Kidney (tissue), 14 donors: ENCODE results near the gene TBC1D24. TPM values are rescaled to one million over a fixed set of nuclear protein-coding genes. Genes with fewer than 3 reads are reported as not detected.
A peak's percentile ranks its signal among the peaks of the same experiment; 100 is the strongest.
"Not testable (repeated sequence)": the region's sequence is repeated elsewhere in the genome, so short reads cannot be mapped to it uniquely, and the experiment has no call there.

ENCODE experiments used
- DNase-seq, 5 donors: peaks; one replicate each; pipeline ENCODE4 v3.0.0-alpha.2; 2013 to 2020
- FAIRE-seq: peaks from 2 replicates; lab custom pipeline; 2012; peaks lifted over from hg19 to GRCh38; lab: Jason Lieb, UNC
- H3K27ac ChIP-seq, 2 donors: one replicate each; pipeline ENCODE4 v1.7.0; 2013; ENCODE audit warnings: low read depth in 2 of 2, low read length in 2 of 2, inconsistent platforms in 1 of 2
- H3K27me3 ChIP-seq: one replicate; pipeline ENCODE4 v1.7.1; 2013; ENCODE audit warnings: low read length, inconsistent platforms; ENCODE audit not compliant: control insufficient read depth, insufficient read depth
- H3K36me3 ChIP-seq, 3 donors: one replicate each; pipeline versions ENCODE4 v1.7.0 to v1.7.1; 2013; ENCODE audit warnings: low read length in 3 of 3, control low read depth in 1 of 3, inconsistent platforms in 1 of 3; ENCODE audit not compliant: insufficient read depth in 3 of 3, control insufficient read depth in 2 of 3
- H3K4me1 ChIP-seq, 3 donors: one replicate each; pipeline versions ENCODE4 v1.7.0 to v1.7.1; 2013; ENCODE audit warnings: low read length in 3 of 3, inconsistent platforms in 1 of 3, low read depth in 1 of 3; ENCODE audit not compliant: control insufficient read depth in 2 of 3, insufficient read depth in 2 of 3
- H3K4me3 ChIP-seq, 3 donors: one replicate each; pipeline versions ENCODE4 v1.7.0 to v1.8.1; 2013; ENCODE audit warnings: low read length in 3 of 3, control low read depth in 1 of 3, inconsistent platforms in 1 of 3
- H3K9ac ChIP-seq, 3 donors: one replicate each; pipeline versions ENCODE4 v1.7.0 to v1.7.1; 2013; ENCODE audit warnings: low read length in 3 of 3, control low read depth in 1 of 3, inconsistent platforms in 1 of 3
- H3K9me3 ChIP-seq, 3 donors: one replicate each; pipeline versions ENCODE4 v1.7.0 to v1.7.1; 2013; ENCODE audit warnings: low read length in 3 of 3, control low read depth in 1 of 3, inconsistent platforms in 1 of 3; ENCODE audit not compliant: control insufficient read depth in 2 of 3, insufficient read depth in 1 of 3
- CTCF ChIP-seq: IDR thresholded peaks from 3 replicates; pipeline ENCODE4 v1.5.1; 2012; ENCODE audit warnings: mild to moderate bottlenecking, moderate library complexity, borderline replicate concordance; ENCODE audit not compliant: insufficient read depth; ENCODE audit errors: extremely low read depth
- intact Hi-C: fragments of 100-400 bp; cut with DNase I; formaldehyde crosslinking; loops from one replicate; pipeline ENCODE4 v1.11.1; 2022
- polyA plus RNA-seq: library from polyadenylated mRNA; stranded (reverse); fragments of 350-450 nt; fragmentation: Illumina TruSeq; extraction: RNeasy Lipid Tissue Mini Kit (QIAGEN cat#74804); gene quantifications from one replicate; pipeline ENCODE4 v1.2.3, GENCODE V29; 2014; ENCODE audit warnings: low read depth, low replicate concordance; ENCODE audit not compliant: insufficient read depth
- total RNA-seq: library from RNA; stranded (reverse); fragmentation: NEBNext Ultra II Directional; extraction: Animal tissue kit (Norgen Biotek cat#: 25700); gene quantifications from one replicate; pipeline ENCODE4 v1.2.1, GENCODE V29; 2021
- donor health status: control.
- donor health status: control.
- donor health status: control.
- donor health status: control.
- donor health status: control.
- donor health status: DM: yes; HTN: yes; CAD: no.
- donor health status: Normal renal cell carcinoma (clear cell type).

Gene TBC1D24
- total and polyA plus RNA-seq, 2 donors from 2014 or later: 23.9 to 25.7 TPM

GRCh38 chr16:2539845-2540458 is 65.0 kb downstream of the TBC1D24 start:
- H3K27ac ChIP-seq, FAIRE-seq, H3K9ac ChIP-seq, intact Hi-C loops, H3K36me3 ChIP-seq, H3K9me3 ChIP-seq, H3K27me3 ChIP-seq, DNase-seq, H3K4me3 ChIP-seq: not testable (repeated sequence)
- peaks cover 0 to 18% (median 3%) of the 10 kb centered on the region in 3 donors for H3K4me1 ChIP-seq
- peak; percentile 45 for TF ChIP-seq CTCF

GRCh38 chr16:2540912-2541311 is 66.0 kb downstream of the TBC1D24 start:
- FAIRE-seq, H3K27me3 ChIP-seq, H3K9ac ChIP-seq, H3K36me3 ChIP-seq, intact Hi-C loops, DNase-seq, H3K27ac ChIP-seq, H3K9me3 ChIP-seq, H3K4me3 ChIP-seq: not testable (repeated sequence)
- peaks cover 0 to 17% (median 3%) of the 10 kb centered on the region in 3 donors for H3K4me1 ChIP-seq

GRCh38 chr16:2541409-2541808 is 66.5 kb downstream of the TBC1D24 start:
- H3K36me3 ChIP-seq, H3K9me3 ChIP-seq, H3K27ac ChIP-seq, DNase-seq, FAIRE-seq, H3K4me3 ChIP-seq, H3K9ac ChIP-seq, H3K27me3 ChIP-seq, intact Hi-C loops: not testable (repeated sequence)
- H3K4me1 ChIP-seq: peaks cover 0 to 15% (median 3%) of the 10 kb centered on the region in 3 donors

- H3K4me1 ChIP-seq: peaks cover 0 to 14% (median 3%) of the 10 kb centered on the region in 3 donors
- H3K9ac ChIP-seq, H3K27ac ChIP-seq, H3K9me3 ChIP-seq, H3K27me3 ChIP-seq, FAIRE-seq, H3K4me3 ChIP-seq, DNase-seq, intact Hi-C loops, H3K36me3 ChIP-seq: not testable (repeated sequence)
Observed at GRCh38 chr16:2543771-2544170, 68.8 kb downstream of the TBC1D24 start.

GRCh38 chr16:2550283-2550878 is 75.5 kb downstream of the TBC1D24 start:
- intact Hi-C loops, H3K9ac ChIP-seq, H3K4me1 ChIP-seq, H3K36me3 ChIP-seq, H3K27me3 ChIP-seq, H3K4me3 ChIP-seq, H3K9me3 ChIP-seq, FAIRE-seq, DNase-seq, H3K27ac ChIP-seq: not testable (repeated sequence)

GRCh38 chr16:2551420-2551889 is 76.5 kb downstream of the TBC1D24 start:
- peak in 2 of 5 donors; percentile 11 to 16 for DNase-seq
- FAIRE-seq: not testable (repeated sequence)

GRCh38 chr16:2554709-2555425 is 79.9 kb downstream of the TBC1D24 start:
- H3K9ac ChIP-seq, H3K4me1 ChIP-seq, DNase-seq, H3K4me3 ChIP-seq, intact Hi-C loops, FAIRE-seq, H3K9me3 ChIP-seq, H3K36me3 ChIP-seq, H3K27me3 ChIP-seq, H3K27ac ChIP-seq: not testable (repeated sequence)

More at GRCh38 chr16:2551420-2551889, 76.5 kb downstream of the TBC1D24 start:
- H3K27me3 ChIP-seq, H3K4me3 ChIP-seq, H3K9me3 ChIP-seq, H3K9ac ChIP-seq, intact Hi-C loops, H3K27ac ChIP-seq, H3K4me1 ChIP-seq, H3K36me3 ChIP-seq: not testable (repeated sequence)
